Stimulated activated CD4-positive, alpha-beta T cell treated with anti-CD3 and anti-CD28 coated beads, Interleukin-12 subunit alpha, Interleukin-12 subunit beta, amount 100 ng/mL, for 24 hours (primary cell): ENCODE results near the gene GAS2.

ENCODE experiments used
- DNase-seq, 2 experiments: peaks; one replicate each; pipeline ENCODE4 v3.0.0-alpha.2; 2020; ENCODE audit warnings: low read depth in 2 of 2

GAS2 gene

DNA sequence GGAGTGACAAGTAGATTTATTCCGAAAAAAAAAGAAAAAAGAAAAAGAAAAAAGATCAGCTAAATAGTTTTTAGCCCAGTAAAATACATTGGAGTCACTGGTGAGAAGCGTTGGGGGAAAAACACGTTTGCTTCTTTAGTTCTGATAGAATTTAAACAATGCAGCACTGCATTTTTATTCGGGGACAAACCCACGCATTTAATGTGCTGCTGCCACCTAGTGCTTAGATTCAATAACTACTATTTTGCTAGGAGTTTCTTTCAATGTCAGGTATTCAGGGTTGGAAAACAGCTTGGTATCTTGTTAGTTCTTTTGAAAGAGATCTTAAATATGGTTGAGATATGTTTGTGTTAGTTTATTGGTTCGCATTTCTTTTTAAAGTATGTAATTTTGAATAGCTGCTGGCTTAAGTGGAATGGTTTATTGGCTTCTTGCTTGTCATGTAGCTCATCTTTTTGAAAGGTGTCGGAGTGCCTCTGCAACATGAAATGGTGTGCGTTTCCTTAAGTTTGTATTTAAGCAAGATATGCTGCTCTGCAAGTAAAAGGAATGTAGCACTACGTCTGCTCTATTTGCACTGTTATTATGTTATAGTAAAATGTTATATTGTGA lies 121.2 kb downstream of the GAS2 start:
- DNase-seq: no peak

DNA sequence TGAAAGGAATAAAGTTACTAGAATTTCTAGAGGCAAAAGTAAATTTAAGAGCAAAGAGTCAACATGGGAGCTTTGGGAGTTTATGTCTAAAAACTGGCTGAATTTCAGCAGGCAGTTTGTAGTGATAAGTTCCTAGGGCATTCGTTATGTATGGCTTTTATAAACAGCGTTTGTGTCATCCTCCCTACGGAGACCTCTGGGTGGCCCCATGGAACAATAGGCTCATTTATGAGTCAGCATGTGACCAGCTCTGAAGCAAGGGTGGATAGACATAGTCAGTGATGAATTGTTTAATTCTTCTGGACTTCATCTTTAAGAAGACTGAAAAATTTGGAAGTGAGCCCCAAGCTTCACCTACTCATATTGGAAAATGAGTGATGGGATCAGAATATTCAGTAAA lies 126.1 kb downstream of the GAS2 start:
- no peak for DNase-seq

GRCh38 chr11:22795914-22796313 lies 129.5 kb downstream of the GAS2 start:
- DNase-seq: no peak

GRCh38 chr11:22797047-22797446 lies 130.6 kb downstream of the GAS2 start:
- no peak for DNase-seq

DNA sequence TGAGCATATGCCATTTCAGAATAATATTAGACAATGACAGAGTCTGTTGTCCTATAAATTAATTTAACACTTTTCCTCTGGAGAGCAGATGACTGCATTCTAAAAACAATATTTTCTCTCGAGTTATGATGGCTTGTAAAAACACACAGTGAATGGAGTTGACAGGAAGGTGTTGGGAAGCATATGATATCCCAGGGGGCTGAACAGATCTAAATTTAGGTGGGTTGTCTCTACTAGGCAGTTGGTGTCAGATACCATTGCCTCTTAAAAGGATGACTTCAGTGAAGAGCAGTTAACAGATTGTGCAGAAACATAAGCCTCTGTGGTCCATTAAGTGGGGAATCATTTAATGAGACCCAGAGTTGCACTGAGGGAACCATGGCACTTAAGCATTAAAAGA lies 132.5 kb downstream of the GAS2 start:
- no peak for DNase-seq

- no peak for DNase-seq
These were observed 134.1 kb downstream of the GAS2 start for GRCh38 chr11:22800482-22800881.

- no peak for DNase-seq
These were observed 136.4 kb downstream of the GAS2 start for GRCh38 chr11:22802861-22803260.

DNA sequence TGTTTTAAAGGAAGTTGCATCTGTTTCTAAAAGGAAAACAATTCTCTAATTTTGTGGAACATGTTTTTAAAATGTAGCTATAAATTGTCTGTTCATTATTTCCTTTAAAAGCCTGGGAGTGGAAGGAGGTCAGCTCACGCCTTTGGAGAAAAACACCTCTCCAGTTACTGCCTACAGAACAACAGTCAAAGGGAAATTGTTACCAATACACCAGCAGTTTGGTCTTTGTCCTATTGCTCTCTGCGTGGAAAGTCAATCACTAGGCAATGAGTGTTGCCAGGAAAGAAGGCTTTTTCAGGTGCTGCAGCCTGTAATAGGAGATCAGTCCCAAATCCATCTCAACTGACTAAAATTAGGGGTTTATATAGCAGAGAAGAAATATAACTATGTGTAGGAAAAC lies 141.0 kb downstream of the GAS2 start:
- DNase-seq: no peak

GRCh38 chr11:22807855-22808570 lies 141.6 kb downstream of the GAS2 start:
- no peak for DNase-seq

- no peak for DNase-seq
These were observed 142.3 kb downstream of the GAS2 start for GRCh38 chr11:22808571-22809197.

DNA sequence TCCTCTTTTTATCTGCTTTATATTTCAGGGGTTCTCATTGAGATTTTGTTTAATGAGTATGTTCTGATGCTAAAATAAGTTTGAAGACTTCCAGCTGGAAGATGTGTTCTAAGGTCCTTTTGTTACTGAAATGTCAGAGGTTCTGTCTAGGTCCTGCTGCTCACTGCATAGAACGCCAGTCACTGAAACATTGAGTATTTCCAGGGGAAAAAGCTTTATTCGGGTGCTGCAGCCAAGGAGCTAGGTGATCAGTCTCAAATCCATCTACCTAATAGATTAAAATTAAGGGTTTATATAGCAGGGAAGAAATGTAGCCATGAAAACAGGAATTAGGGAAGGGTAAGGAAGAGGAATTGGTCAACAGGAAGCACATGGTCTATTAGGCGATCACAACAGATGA lies 143.5 kb downstream of the GAS2 start:
- DNase-seq: no peak

GRCh38 chr11:22822203-22822602 lies 155.8 kb downstream of the GAS2 start:
- no peak for DNase-seq

GRCh38 chr11:22828373-22828772 lies 162.0 kb downstream of the GAS2 start:
- DNase-seq: no peak

GRCh38 chr11:22829231-22830081 lies 163.0 kb downstream of the GAS2 start, which contains the start of gene SVIP:
SVIP (minus strand) TSS chr11:22829801; CDS start chr11:22829748, 53 bp downstream.
- DNase-seq: peak; percentile 88 to 92

DNA sequence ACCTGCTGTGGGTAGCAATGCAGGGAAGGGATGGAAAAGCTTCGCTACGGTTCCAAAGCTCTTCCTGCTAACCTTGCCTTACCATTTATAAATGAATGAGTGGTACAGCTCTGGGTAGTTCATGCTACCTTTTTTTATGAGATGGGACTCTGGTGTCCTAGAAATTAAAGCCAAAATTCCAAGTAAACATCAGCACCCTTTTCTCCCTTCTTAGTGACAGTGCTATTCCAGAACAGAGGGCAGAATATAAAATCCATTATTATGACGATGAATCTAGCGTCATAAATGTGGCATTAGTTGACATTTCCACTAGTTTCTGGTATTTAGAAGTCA lies 163.6 kb downstream of the GAS2 start:
- no peak for DNase-seq

DNA sequence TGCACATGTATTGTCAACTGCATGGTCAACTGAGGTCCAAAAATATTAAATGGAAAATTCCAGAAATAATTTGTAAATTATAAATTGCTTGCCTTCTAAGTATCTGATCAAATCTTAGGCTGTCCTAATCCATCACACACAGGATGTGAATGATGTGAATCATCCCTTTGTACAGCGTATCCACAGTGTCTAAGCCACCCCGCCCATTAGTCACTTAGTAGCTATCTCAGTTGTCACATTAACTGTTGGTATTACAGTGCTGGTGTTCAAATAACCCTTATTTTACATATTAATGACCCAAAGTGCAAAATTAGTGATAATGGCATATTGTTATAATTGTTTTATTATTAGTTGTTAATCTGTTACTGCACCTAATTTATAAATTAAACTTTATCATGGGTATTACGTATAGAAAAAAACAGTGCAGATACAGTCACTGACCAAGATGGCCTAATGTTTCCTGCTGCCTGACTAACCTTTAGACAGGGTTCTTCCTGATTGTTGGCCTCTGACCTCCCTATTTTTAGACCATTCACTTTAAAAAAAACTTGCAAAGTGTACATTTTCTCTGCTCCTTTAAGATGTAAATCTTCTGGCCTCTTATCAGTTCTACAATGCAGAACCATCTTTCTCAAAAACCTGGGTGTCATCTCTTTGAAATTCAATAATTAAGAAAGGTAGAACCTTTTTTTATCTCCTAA lies 166.1 kb downstream of the GAS2 start:
- no peak for DNase-seq

DNA sequence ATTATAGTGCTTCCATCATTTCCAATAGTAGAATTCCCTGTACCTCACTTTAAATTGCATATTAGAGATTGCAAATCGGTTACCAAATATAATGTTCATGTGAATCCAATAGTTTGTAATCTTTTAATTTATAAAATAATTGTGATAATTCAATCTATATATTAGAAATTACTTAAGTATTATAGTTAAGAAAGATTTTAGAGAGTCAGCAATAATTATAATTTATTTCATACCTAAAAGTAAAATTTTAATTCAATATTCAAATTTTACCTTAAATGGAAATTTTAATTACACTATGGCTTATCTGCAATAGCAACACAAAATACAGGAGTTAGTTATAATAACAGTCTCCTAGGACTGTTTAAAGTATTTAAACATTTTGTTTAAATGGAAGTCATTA lies 180.3 kb downstream of the GAS2 start:
- no peak for DNase-seq

DNA sequence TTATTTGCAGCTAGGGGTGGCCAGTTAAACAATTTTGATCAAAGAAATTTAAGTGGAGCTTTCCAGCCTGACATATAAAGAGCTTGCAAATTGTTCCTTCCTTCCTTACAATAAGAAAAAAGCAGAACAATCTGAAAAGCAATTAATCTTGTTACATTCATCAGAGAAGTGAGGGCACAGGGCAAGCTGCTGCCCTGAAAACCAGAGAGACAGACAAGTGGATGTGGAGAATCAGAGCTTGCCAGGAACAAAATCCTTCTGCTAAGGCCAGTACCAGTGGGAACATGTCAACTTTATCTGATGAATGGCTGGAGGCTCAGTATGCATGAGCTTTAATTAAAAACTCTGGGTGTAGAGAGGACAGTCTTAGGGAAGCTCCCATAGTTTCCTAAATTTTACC lies 185.1 kb downstream of the GAS2 start:
- no peak for DNase-seq

- DNase-seq: no peak
These were observed 193.3 kb downstream of the GAS2 start for GRCh38 chr11:22859756-22860155.

DNA sequence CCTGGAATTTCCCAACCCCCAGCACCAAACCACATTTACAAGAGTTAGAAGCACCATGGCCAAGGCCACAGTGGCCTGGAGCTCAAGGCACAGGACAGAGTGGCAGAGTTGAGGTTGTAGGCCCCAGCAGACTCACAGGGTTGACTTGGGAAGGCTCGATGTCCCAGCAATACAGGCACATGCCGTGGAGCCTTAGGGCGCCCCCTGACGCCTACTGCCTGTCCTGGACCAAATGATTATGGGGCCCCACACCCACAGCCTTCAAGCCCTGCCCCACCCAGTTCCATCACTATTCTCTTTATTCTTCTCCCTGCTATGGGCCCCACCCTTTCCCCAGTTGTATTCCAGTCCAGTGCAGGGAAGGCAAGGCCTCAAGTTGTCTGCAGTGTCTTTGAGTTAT lies 193.8 kb downstream of the GAS2 start, which contains the start of gene CCDC179:
TSS of gene CCDC179 (minus strand) at position 234 of the 400 bp plus-strand sequence. CDS start at position 181, 53 bp downstream.
- no peak for DNase-seq
